Activated B cell treated with CpG ODN at 0.5 μM for 24 hours (primary cell): ENCODE measurements around the gene ARL9. TPM values are rescaled to one million over a fixed set of nuclear protein-coding genes. Genes with fewer than 3 reads are reported as not detected.
"Not testable (repeated sequence)": the region's sequence is repeated elsewhere in the genome, so short reads cannot be mapped to it uniquely, and the experiment has no call there.

Experiments used
- ATAC-seq: fragments of 200-7000 bp; cut with Tn5 transposase; one replicate; pipeline ENCODE4 v1.10.0; 2021; ENCODE audit warnings: low read depth, mild to moderate bottlenecking, moderate library complexity
- CTCF ChIA-PET: fragments of 350-600 bp; sonication (Branson Sonifier 250); formaldehyde crosslinking; loops from one replicate; lab custom pipeline; 2021; ENCODE audit warnings: antibody characterized with exemption; lab: Charles Lee
- POLR2A ChIA-PET: fragments of 350-600 bp; sonication (Branson Sonifier 250); formaldehyde crosslinking; loops from one replicate; lab custom pipeline; 2021; ENCODE audit warnings: antibody characterized with exemption; lab: Charles Lee
- DNase-seq: peaks from one replicate; pipeline ENCODE4 v3.0.0; 2022
- H3K27ac Mint-ChIP-seq: one replicate; pipeline ENCODE4 v1.8.0; 2020; ENCODE audit warnings: mixed read lengths
- H3K27me3 Mint-ChIP-seq: one replicate; pipeline ENCODE4 v1.8.0; 2021; ENCODE audit warnings: mixed read lengths
- H3K36me3 Mint-ChIP-seq: one replicate; pipeline ENCODE4 v1.8.0; 2021; ENCODE audit warnings: low read depth, mixed read lengths
- H3K4me1 Mint-ChIP-seq: one replicate; pipeline ENCODE4 v1.8.0; 2021; ENCODE audit warnings: mixed read lengths
- H3K4me3 Mint-ChIP-seq: one replicate; pipeline ENCODE4 v1.8.0; 2020; ENCODE audit warnings: mild to moderate bottlenecking, mixed read lengths
- H3K9me3 Mint-ChIP-seq: one replicate; pipeline ENCODE4 v1.8.0; 2020; ENCODE audit warnings: mixed read lengths
- CTCF ChIP-seq: fragments of 200-600 bp; IDR thresholded peaks from one replicate; pipeline ENCODE4 v1.8.0; 2022; ENCODE audit warnings: antibody characterized with exemption, mild to moderate bottlenecking
- intact Hi-C: fragments of 100-400 bp; cut with micrococcal nuclease; formaldehyde crosslinking; loops from one replicate; pipeline ENCODE4 v1.15.1; 2024
- total RNA-seq: library from RNA; stranded (reverse); gene quantifications from 2 replicates; pipeline ENCODE4 v1.2.3, GENCODE V29; 2022

The ARL9 gene
- total RNA-seq, 1 donor from 2014 or later, result 0.22 TPM

GRCh38 chr4:56465599-56466295 is 39.8 kb upstream of the ARL9 start:
- Mint-ChIP-seq H3K27ac (no peak overlapping the region), H3K36me3 (peaks cover 55% of the 10 kb centered on the region), H3K27me3 (no peaks in the 10 kb centered on the region), H3K4me1 (peaks cover 55% of the 10 kb centered on the region), H3K9me3 (no peaks in the 10 kb centered on the region), H3K4me3 (peak overlapping the region; percentile 99)
- DNase-seq, result no peak
- no peak for ATAC-seq
- CTCF ChIA-PET, result interaction anchor here (1.4 to 1.5 kb wide), 2 partner anchors 30 to 40 kb away, joined by 4 read pairs; partner anchors contain the start of genes PAICS and PPAT
- TF ChIP-seq CTCF, result no peak
- POLR2A ChIA-PET, result interaction anchor here (0.7 to 2.0 kb wide), 6 partner anchors 28 to 919 kb away, joined by 3 to 17 read pairs (median 4); partner anchors contain the start of genes PAICS and PPAT
- intact Hi-C loops, result loop anchor here (2.0 kb wide), 3 partner anchors 39 to 613 kb away; partner anchors contain the start of genes ARL9 and EXOC1

GRCh38 chr4:56466296-56466761 is 39.3 kb upstream of the ARL9 start:
- Mint-ChIP-seq H3K27ac (peak overlapping the region; percentile 96), H3K4me1 (peaks cover 55% of the 10 kb centered on the region), H3K36me3 (peaks cover 54% of the 10 kb centered on the region), H3K4me3 (peak overlapping the region; percentile 99)
- ATAC-seq, DNase-seq, H3K9me3 Mint-ChIP-seq, H3K27me3 Mint-ChIP-seq: not testable (repeated sequence)
- intact Hi-C loops, result loop anchor here (2.0 kb wide), 3 partner anchors 38 to 614 kb away; partner anchors contain the start of genes ARL9 and EXOC1
- CTCF ChIA-PET, result interaction anchor here (1.4 to 1.5 kb wide), 2 partner anchors 31 to 41 kb away, joined by 4 read pairs; partner anchors contain the start of genes PAICS and PPAT
- POLR2A ChIA-PET, result interaction anchor here (0.6 to 2.0 kb wide), 6 partner anchors 29 to 324 kb away, joined by 3 to 17 read pairs (median 5); partner anchors contain the start of genes PAICS and PPAT

GRCh38 chr4:56466910-56467283 is 38.7 kb upstream of the ARL9 start:
- peaks cover 54% of the 10 kb centered on the region for H3K36me3 Mint-ChIP-seq
- H3K4me3 Mint-ChIP-seq, result peak overlapping the region; percentile 99
- H3K4me1 Mint-ChIP-seq, result peaks cover 57% of the 10 kb centered on the region
- POLR2A ChIA-PET, result interaction anchor here (0.6 to 3.8 kb wide), 5 partner anchors 29 to 166 kb away, joined by 3 to 20 read pairs (median 9); partner anchors contain the start of genes AASDH, PAICS and PPAT
- TF ChIP-seq CTCF, result no peak
- DNase-seq (no peak), ATAC-seq (no peak)
- intact Hi-C loops, result loop anchor here (1.0 to 2.0 kb wide), 11 partner anchors 31 to 614 kb away; partner anchors contain the start of genes AASDH, ARL9, CEP135 and EXOC1
- H3K27ac Mint-ChIP-seq, result peak overlapping the region; percentile 96
- H3K9me3 Mint-ChIP-seq, result no peaks in the 10 kb centered on the region
- CTCF ChIA-PET, result interaction anchor here (1.4 to 1.5 kb wide), 2 partner anchors 31 to 41 kb away, joined by 4 read pairs; partner anchors contain the start of genes PAICS and PPAT
- no peaks in the 10 kb centered on the region for H3K27me3 Mint-ChIP-seq

- TF ChIP-seq CTCF, result no peak
- ChIA-PET POLR2A (interaction anchor here (0.6 to 3.8 kb wide), 11 partner anchors 8 to 519 kb away, joined by 3 to 45 read pairs (median 3); partner anchors contain the start of genes AASDH, CEP135, NOA1 and PAICS), CTCF (interaction anchor here (1.0 to 2.5 kb wide), 6 partner anchors 32 to 369 kb away, joined by 3 to 24 read pairs (median 4); partner anchors contain the start of genes AASDH, PAICS and PPAT)
- Mint-ChIP-seq H3K4me1 (peaks cover 57% of the 10 kb centered on the region), H3K36me3 (peaks cover 54% of the 10 kb centered on the region), H3K27ac (peak within 1 kb of the TSS; percentile 96), H3K4me3 (peak within 1 kb of the TSS; percentile 99), H3K27me3 (no peaks in the 10 kb centered on the region), H3K9me3 (no peaks in the 10 kb centered on the region)
- ATAC-seq (peak; percentile 96), DNase-seq (peak; percentile 83)
- intact Hi-C loops, result loop anchor here (1.0 to 2.0 kb wide), 12 partner anchors 9 to 615 kb away; partner anchors contain the start of genes AASDH, ARL9, CEP135 and EXOC1
These were observed 38.1 kb upstream of the ARL9 start, which contains the start of gene SRP72 for GRCh38 chr4:56467284-56468096. Gene SRP72 (plus strand): TSS chr4:56467617. CDS start chr4:56467636, 19 bp downstream.

GRCh38 chr4:56468097-56468422 is 37.5 kb upstream of the ARL9 start:
- intact Hi-C loops, result loop anchor here (1.0 kb wide), 1 partner anchor 8 kb away; no protein-coding TSS in a partner anchor
- no peak for TF ChIP-seq CTCF
- DNase-seq (no peak), ATAC-seq (peak; percentile 35)
- Mint-ChIP-seq H3K27me3 (no peaks in the 10 kb centered on the region), H3K4me3 (peak overlapping the region; percentile 99), H3K9me3 (no peaks in the 10 kb centered on the region), H3K4me1 (peaks cover 57% of the 10 kb centered on the region), H3K27ac (peak overlapping the region; percentile 96), H3K36me3 (peaks cover 55% of the 10 kb centered on the region)
- ChIA-PET CTCF (interaction anchor here (1.0 to 2.5 kb wide), 4 partner anchors 32 to 368 kb away, joined by 3 to 24 read pairs (median 5); partner anchors contain the start of genes AASDH, PAICS and PPAT), POLR2A (interaction anchor here (0.6 to 3.8 kb wide), 10 partner anchors 9 to 519 kb away, joined by 3 to 45 read pairs (median 3); partner anchors contain the start of genes AASDH, CEP135, NOA1 and PAICS)
